ENCODE results near the gene DCLRE1B.

DNA sequence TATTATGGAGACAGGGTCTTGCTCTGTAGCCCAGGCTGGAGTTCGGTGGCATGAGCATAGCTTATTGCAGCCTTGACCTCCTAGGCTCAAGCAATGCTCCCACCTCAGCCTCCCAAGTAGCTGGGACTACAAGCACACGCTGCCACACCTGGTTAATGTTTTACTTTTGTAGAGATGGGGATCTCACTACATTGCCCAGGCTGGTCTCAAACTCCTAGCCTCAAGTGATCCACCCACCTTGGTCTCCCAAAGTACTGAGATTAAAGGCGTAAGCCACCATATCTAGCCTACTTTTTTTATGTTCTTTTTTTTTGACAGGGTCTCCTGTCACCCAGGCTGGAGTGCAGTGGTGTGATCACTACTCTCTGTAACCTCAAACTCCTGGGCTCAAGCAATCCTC lies 11.9 kb upstream of the DCLRE1B start:
- TF ChIP-seq GATA2 (IDR thresholded peaks at IDR 0.05; ENCODE audit: low read depth, low read length) (no peak), GATA3 (IDR thresholded peaks at IDR 0.05; ENCODE audit: low read depth, low read length) (no peak)

Data from SH-SY5Y (cell line).